AG08395 (cell line): ENCODE data around the gene EDDM3A.
"Not testable (repeated sequence)": the region's sequence is repeated elsewhere in the genome, so short reads cannot be mapped to it uniquely, and the experiment has no call there.

Source experiments
- DNase-seq: peaks from one replicate; pipeline ENCODE4 v3.0.0; 2012; ENCODE audit warnings: mixed read lengths, low spot score

EDDM3A gene, protein sequence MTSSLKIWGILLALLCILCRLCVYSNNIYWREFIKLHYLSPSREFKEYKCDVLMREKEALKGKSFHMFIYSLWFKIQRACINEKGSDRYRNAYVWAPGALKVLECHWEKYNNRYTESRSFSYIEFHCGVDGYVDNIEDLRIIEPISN

DNA sequence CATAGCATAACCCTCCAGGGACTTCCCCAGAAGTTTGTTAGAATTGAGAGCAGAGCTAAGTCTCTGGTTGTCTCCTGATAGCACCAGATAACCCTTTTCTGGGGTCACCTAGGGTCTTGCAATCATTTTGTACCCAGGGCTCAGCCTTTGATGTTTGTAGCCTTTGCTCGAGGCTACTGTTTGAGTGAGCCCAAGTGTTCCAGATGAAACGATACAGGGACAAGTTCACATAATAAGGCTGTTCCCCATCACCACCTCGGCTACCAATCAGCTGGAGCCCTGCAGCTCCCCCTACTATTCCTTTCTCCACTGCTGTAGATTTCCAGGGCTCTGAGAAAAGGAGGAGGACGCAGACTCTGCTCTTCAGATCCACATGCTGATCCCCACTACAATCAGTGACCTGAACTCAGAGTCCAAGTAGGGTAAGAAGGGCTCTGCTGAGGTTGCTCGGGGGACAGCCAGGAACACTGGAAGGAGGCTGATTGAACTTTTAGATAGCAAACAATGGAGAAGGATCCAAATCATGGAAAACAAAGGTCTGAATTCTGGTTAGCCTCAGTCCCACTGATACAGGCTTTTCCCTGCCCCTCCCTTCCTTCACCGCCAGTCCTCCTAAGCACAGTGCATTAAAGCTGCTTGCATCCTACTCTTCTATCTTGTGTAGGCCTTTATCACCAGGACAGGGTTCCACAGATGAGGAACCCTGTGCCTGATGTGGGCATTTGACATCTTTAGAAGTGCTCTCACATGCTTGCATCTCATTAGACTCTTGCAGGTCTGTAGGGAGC lies at the start of gene EDDM3A:
Gene EDDM3A (plus strand): TSS at position 317 of the 788 bp plus-strand sequence. CDS start 1,694 bp downstream, outside the sequence.
- DNase-seq, result no peak

DNA sequence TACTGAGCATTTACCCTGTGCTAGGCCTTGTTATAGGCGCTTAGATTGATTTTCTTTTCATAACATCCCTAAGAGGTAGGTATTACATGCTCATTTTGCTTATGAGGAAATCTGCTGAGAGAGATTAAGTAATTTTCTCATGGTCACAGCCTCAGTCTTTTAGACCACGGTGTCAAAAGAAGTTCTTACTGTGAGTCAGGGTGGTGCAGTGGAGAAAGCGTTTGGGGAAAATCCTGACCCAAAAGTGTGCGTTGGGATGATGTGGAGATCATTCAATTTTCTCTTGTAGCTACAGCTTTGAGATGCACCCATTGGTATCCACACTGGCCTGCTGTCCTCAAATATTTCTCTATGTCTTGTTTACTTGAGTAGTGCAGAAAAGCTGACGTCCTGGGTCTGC lies 48.9 kb upstream of the EDDM3A start:
- no peak for DNase-seq

DNA sequence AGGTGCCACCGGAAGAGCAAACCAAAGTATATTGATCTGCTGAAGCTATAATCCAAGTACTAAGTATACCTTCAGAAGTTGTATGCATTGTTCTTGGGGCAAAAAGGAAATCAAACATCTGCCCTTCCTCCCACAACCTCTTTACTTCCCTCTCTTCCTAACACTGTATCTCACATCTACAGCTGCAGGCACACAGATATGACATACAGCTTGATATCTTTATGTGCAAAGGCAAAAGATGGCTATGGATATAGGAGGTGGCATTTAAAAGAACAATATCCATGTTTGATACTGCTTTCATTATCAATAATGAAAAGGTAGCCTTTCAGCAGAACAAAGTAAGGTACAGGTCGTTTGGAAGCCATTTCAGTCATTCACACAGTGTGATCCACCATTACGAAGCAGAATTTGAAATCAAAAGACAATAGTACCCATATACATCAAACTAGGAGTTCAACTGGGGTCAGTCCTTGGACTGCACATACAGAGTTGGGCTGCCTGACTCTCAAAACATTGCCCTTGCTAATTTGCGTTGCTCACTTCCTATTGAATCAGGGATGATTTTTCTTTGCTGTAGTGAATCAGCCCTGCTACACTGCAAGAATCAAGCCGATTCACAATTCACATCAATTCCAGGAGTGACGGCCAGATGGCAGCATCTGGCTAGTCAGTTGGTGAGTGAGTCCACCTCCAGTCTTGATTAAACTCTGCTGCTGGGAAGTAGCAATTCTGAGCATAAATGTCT lies 48.2 kb upstream of the EDDM3A start:
- DNase-seq, result peak; percentile 78

DNA sequence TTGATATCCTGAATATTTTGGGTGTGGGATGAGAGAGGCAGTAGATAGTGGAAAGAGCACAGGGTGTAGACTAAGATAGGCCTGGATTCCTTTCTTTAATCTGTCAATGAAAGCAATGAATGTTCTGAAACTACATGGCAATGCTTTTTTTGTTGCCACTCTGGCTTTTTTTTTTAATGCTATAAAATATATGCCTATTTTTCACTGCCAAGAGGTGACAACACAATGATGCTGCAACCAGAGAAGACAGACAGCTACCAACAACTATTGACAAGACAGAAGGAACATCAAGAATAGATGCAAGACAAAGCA lies 47.7 kb upstream of the EDDM3A start:
- DNase-seq, result no peak

DNA sequence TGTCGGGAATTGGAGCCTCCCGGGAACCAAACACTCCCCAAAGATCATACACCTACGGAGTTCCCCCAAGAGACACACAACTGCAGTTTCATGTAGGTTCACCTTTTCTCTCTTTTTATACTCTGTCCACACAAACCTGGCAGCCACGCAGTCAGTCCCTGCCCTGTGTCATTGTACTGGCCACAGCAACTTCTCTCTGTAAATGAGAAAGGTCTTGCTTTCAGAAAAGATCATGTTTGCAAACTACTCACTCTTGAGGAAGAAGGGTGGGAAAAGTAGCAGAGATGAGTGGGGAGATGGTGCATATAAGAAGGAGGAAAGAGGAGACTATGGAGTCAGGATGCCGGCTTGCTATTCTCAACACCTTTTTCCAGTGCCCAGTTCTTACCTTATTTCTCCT lies 46.8 kb upstream of the EDDM3A start:
- no peak for DNase-seq

DNA sequence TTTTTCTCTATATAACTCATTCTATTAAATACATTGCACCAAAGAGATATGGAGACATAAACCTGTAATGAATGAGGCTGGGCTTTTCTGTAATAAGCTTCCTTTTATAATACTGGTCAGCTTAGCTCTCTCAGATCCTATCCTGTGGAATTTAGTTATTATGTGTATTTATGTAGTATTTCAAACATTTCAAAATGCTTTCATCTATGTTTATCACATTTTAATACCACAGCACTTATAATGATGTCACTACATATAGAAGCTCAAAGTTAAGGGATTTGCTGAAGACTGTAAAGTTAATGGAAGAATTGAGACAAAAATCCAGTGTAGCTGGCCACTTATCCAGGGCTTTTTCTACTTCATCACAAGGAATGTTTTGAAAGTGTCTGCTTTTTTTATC lies 45.8 kb upstream of the EDDM3A start:
- DNase-seq, result no peak

DNA sequence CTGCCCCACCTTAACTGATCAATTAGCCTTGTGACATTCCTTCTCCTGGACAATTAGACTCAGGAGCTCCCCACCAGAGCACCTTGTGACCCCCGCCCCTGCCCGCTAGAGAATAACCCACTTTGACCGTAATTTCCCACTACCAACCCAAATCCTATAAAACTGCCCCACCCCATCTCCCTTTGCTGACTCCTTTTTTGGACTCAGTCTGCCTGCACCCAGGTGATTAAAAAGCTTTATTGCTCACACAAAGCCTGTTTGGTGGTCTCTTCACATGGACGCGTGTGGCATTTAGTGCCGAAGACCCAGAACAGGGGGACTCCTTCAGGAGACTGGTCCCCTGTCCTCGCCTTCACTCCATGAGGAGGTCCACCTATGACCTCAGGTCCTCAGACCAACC lies 44.7 kb upstream of the EDDM3A start:
- DNase-seq, result not testable (repeated sequence)

DNA sequence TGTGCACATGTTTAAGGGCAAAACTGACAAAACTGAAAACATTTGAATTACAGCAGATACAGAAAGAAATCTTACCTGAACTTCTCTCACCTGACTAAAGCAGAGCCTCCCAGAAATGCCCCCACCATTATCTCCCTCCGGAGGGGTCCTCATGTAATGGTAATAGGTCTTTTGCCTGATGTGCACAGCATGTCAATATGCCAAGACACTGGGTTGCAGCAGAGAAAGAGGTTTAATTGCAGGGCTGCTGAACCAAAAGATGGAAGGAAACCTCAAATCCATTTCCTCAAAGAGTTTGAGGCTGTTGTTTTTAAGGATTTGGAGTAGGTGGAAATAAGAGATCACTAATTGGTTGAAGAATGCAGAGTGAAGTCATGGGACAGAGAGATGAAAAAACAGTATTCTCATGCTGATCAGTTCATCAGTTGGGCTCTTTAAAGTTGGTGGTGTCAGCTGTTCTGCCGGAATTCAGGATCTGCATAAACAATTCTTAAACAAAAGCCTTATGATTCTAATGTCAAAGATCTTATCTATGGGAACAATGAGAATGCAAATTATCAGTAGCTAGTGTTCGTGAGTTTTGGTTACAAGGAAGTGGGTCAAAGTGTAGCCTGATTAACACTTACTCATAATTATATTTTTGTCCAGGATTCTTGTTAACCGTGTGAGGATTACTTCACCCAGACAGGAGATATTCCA lies 38.9 kb upstream of the EDDM3A start:
- no peak for DNase-seq

DNA sequence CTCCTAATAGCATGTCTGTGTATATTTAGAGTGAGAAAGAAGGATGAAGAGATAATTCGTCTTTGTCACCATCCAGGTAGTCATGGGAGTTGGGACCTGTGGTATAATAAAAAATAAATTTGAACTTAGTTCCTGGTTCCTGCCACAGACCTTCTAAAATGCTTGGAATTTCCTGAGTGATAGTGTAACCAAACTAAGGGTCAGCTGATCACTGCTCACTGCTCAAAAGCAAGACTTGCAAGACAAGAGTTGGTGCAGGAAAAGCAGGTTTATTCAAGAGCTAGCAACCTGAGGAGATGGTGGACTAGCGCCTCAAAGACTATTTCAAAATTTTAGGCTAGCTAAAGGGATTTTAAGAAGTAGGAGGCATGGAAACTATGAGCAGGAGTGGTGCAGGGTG lies 38.1 kb upstream of the EDDM3A start:
- no peak for DNase-seq

DNA sequence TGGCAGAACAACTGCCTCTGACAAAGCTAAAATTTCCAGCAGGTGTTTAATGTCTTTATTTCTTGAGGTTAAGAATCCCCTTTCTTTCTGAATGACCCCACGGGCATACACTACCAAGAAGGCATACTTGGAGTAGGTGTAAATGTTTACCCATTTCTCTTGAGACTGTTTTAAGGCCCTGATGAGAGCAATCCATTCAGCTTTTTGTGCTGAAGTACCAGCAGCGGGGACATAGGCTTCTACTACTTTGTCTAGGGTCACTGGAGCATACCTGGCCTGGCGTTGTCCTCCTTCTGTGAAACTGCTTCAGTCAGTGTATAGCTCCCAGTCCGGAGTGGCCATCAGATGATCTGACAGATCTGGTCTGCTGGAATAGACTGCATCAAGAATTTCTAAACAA lies 34.4 kb upstream of the EDDM3A start:
- DNase-seq, result no peak

DNA sequence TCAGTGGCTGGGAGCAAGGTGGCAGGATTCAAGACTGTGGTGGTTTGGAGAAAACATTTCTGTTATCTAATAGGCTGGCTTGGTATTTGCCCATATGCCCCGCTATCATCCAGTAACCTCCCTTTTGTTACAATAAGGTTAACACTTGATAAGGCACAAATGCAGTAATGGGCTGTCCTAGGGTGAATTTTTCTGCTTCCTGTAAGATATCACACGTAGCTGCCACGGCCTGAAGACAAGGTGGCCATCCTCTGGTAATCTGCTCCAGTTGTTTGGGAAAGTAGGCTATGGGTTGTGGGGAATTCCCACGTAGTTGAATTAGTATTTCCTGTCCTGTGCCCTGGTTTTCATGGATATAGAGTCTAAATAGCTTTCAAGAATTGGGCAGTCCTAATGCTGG lies 34.0 kb upstream of the EDDM3A start:
- DNase-seq, result no peak

DNA sequence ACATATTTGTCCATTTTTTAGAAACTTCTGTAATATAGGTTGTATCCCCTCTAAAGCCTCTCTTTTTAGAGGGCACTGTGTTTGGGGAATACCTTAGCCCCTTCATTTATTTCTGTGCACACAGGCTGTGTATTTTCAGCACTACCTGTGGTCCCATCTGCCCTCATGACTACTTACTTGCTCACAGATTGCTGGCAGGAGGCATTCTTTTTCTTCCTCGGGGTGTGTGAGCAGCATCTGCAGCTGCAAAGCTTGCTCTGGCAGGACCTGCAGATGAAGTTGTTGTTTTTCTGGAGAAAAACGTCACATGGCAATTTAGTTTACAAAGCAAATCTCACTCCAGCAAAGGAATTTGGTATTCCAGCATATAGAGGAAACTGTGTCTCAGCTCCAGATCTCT lies 32.8 kb upstream of the EDDM3A start:
- no peak for DNase-seq

DNA sequence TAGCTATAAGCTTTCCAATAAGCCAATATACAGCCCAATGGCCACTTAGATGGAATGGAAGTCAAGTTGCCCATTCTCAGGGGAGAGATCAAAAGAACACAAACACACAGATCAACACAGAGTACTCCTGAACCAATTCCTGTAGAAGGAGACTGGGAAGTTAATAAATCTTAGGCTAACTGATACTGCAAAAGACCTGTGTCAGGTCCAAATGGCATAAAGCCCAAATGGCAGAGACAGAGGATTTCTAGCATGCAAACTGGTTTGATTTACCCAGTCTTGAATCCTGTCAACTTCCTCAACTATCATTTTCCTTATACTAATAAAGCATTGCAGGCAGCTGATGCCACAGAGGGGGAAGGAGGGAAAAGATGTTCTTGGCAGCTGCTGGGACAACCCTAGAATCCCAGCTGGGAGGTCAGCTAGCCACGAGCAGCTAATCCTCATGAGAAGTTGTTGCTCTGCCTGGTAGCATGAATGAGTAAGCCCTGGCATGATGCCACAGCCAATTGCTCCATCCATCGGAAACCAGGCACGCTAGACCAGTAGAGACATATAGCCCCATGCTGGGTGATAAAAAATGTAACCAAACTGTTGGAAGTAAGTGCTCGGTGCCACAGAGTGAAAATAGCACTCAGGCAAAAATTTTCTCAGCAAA lies 31.0 kb upstream of the EDDM3A start:
- DNase-seq, result no peak

DNA sequence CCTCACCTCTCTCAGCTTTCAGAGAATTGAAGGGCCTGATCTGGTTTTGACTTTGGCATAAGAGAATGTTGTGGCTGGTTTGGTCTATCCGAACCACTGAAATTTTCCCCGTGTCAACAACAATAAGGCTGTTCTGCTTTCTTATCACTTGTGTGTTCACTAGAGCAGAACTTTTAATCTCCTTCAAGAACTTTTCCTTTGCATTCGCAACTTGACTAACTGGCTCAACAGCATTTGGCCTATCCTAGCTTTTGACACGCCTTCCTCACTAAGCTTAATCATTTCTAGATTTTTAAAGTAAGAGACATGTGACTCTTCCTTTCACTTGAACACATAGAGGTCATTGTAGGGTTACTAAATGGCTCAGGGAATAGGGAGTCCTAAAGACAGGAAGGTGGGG lies 25.9 kb upstream of the EDDM3A start:
- DNase-seq, result no peak

DNA sequence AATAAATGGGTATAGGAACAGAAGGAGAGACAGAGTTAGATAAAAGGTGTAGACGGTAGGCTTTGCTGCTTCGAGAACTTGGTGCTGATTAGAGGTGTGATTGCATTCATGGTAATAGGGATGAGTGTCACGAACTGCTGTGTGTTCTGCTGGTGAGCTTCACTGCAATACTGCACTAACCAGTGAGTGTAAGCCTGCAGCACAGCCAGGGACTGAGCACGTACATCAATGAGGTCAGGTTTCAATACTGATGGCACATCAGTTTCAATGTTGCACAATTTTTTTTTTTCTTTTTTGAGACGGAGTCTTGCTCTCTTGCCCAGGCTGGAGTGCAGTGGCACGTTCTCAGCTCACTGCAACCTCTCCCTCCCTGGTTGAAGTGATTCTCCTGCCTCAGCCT lies 24.9 kb upstream of the EDDM3A start:
- no peak for DNase-seq

DNA sequence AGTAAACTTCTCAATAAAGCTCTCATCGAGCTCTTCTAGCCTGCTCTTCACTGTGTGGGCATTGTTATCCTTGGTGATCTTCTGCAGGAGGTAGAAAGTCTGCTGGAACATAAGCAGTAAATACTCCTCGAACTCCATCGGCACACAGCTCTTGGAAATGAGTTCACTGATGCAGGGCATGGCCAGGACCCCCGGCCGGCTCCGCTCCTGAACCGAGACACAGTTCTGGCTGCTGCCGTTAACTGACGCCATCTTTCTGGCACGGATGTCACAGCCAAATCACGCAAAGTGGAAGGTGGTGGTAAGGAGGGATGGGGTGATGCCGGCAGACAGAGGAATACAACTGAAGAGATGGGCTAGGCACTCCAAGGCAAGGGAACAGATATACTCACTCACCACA lies 23.7 kb upstream of the EDDM3A start:
- DNase-seq, result no peak

DNA sequence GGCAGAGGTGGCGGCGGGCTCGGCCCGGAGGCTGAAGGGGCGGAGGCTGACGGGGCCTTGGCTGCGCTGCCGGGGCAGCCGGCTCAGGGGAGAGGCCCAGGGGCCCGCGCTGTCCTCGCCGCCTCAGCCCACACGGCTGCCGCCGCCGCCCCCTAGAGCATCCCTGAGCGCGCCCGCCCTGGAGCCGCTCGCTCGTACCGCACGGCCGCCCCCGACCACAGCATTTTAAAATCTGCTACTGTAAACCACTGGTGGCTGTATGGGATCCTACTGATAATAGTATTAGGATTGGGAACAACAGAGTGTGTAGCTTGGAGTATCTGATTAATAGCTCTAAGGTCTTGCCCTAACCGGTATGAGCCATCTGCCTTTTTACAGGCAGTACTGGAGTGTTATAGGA lies 22.2 kb upstream of the EDDM3A start:
- DNase-seq, result no peak

DNA sequence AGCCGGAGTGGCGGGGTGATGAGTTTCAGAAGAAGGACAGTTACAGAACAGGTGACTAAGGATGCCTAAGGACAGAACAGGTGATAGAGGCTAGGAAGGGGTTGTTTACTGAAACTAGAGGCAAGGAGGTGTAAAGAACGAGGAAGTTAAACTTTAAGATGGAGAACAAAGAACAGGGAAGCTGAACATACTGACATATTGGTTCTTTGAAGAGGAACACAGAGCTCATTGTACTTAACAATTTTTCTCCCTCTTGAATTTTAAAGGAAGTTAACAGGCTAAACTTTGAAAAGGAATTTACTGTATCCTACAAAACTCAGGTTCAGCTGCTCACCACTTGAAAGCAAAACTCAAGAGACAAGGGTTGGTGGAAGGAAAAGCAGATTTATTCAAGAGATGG lies 19.6 kb upstream of the EDDM3A start:
- not testable (repeated sequence) for DNase-seq

DNA sequence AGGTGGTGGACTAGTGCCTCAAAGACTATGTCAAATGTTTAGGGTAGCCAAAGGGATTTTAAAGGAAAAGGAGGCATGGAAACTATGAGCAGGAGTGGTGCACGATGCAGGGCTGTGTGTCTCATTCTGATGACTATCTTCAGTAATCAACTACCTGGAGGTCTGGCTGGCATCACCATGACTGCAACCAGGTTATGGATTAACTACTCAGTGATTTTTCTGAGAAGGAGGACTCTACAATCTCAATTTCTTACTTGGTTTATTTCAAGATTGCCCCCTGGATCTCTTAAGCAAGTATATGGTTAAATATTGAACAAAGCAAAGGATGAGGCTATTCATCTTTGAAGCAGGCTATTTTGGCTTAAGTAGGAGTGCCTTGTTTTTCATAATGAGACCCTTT lies 19.2 kb upstream of the EDDM3A start:
- DNase-seq, result no peak

DNA sequence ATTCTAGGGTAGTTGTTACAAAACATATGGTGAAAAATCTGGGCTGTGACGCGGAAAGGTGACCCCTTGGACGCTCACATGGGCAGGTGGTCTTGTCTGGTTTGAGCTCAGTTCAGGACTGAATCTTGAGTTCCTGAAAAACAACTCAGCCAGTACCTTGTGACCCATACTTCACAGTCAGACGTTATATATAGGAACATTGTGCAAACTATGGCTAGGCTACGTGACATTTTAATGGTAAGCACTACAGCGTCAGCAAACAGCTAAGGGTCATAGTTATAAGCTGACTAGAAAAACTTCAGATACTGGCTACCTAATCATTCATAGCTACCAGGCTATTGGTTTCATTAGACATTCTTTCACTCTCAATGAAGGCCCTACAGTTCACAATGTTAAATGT lies 14.8 kb upstream of the EDDM3A start:
- DNase-seq, result no peak

DNA sequence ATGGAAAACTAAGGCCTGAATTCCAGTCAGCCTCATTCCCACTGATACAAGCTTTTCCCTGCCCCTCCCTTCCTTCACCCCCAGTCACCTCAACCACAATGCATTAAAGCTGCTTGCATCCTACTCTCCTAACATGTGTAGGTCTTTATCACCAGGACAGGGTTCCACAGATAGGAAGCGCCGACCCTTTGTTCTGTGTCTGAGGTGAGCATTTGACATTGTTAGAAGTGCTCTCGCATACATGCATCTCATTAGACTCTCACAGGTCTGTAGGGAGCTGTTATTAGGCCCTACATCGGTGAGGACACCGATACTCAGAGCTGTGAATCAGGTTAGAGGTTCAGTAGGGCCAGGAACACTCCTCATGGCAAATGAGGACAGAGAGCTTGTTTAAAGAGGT lies 13.2 kb upstream of the EDDM3A start:
- DNase-seq, result no peak

DNA sequence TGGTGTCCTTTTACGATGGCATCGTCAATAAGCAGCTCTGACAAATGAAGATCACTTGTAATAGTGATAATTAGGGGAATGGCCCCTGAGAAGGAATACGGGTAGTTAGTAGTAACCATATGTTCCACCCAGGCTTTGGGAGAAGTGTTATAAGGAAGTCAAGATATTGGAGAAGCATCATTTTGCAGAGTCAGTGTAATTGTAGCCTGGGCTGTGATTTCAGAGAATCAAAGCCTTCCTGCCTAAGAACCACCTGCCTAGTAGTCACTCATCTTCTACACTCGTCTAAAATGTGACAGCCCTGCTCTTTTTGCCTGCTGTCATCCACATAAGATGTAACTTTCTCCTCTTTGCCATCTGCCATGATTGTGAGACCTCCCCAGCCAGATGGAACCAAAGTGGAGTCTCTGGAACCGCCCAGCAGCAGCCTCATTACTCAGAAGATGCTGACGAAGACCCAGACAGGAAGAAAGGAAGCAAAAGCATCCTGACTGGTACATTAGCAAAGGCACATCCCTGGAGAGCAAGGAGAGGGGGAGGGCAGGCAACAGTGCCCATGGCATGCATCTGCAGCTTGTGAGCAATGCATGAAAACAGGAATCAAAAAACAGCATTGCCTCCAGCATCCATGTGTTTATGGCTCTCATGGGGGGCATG lies 12.6 kb upstream of the EDDM3A start:
- no peak for DNase-seq
